HCT116 (cell line): ENCODE data around the gene ZNF521. TPM values are rescaled to one million over a fixed set of nuclear protein-coding genes. Genes with fewer than 3 reads are reported as not detected.

Experiments
- ATAC-seq: fragments of 200-7000 bp; cut with Tn5 transposase; 2 replicates; pipeline ENCODE4 v1.9.1; 2020; ENCODE audit warnings: mild to moderate bottlenecking, moderate library complexity
- BruUV-seq: library from RNA; stranded (reverse); fragments of 400-500 nt; replicated peaks from 2 replicates; lab custom pipeline; 2021; lab: Mats Ljungman, UMichigan
- CTCF ChIA-PET: fragments of 300-600 bp; sonication (Branson Sonifier 250); formaldehyde crosslinking; loops from one replicate; lab custom pipeline; 2021; ENCODE audit warnings: antibody characterized with exemption; lab: Charles Lee
- POLR2A ChIA-PET: fragments of 300-600, 350-600 bp; sonication (Branson Sonifier 250); formaldehyde crosslinking; loops from one replicate; lab custom pipeline; 2021; ENCODE audit warnings: antibody characterized with exemption; lab: Charles Lee
- RAD21 ChIA-PET, 2 experiments: fragments of 300-600 bp; sonication (Branson Sonifier 250); formaldehyde crosslinking; loops; one replicate each; lab custom pipeline; 2023; ENCODE audit warnings: low total read pairs in 2 of 2; ENCODE audit not compliant: uncharacterized antibody in 2 of 2, unreplicated experiment in 2 of 2, low non-redundant PET in 1 of 2; lab: Charles Lee
- DNase-seq: peaks from one replicate; pipeline ENCODE4 v3.0.0-alpha.2; 2010; ENCODE audit warnings: low read depth, low spot score
- H2AFZ ChIP-seq: fragments of 200-600 bp; shearing (Covaris generic), sonication (generic); 2 replicates; pipeline ENCODE4 v1.6.1; 2017; ENCODE audit warnings: low read depth, mixed run types, mixed read lengths, antibody characterized with exemption, low read length; ENCODE audit not compliant: poor library complexity, severe bottlenecking
- H3K27ac ChIP-seq: 2 replicates; pipeline ENCODE4 v1.5.1; 2012; ENCODE audit warnings: low read depth, low read length
- H3K27me3 ChIP-seq: fragments of 200-600 bp; sonication (generic); 2 replicates; pipeline ENCODE4 v1.6.1; 2016; ENCODE audit warnings: mixed run types, low read length, mixed read lengths; ENCODE audit not compliant: insufficient read depth
- H3K36me3 ChIP-seq, 2 experiments: fragments of 200-500 bp in 1 of 2; fragments of 200-600 bp in 1 of 2; sonication (Bioruptor generic) in 1 of 2; sonication (generic) in 1 of 2; 2 replicates each; pipeline versions ENCODE4 v1.5.1 to v1.6.1; 2014 to 2016; ENCODE audit warnings: low read length in 2 of 2, inconsistent platforms in 1 of 2, mixed read lengths in 1 of 2, mixed run types in 1 of 2; ENCODE audit not compliant: insufficient read depth in 2 of 2, control insufficient read depth in 1 of 2
- H3K4me1 ChIP-seq, 2 experiments: fragments of 200-600 bp in 1 of 2; sonication (generic) in 1 of 2; 2 replicates each; pipeline versions ENCODE4 v1.5.1 to v1.6.1; 2012 to 2017; ENCODE audit warnings: low read length in 2 of 2, inconsistent platforms in 1 of 2, mild to moderate bottlenecking in 1 of 2, mixed read lengths in 1 of 2, mixed run types in 1 of 2, moderate library complexity in 1 of 2; ENCODE audit not compliant: insufficient read depth in 2 of 2, control insufficient read depth in 1 of 2
- H3K4me2 ChIP-seq: fragments of 200-600 bp; sonication (generic); 2 replicates; pipeline ENCODE4 v1.6.1; 2017; ENCODE audit warnings: mixed run types, low read length, mixed read lengths
- H3K4me3 ChIP-seq, 2 experiments: fragments of 200-600 bp in 1 of 2; sonication (generic) in 1 of 2; replicated peaks in 1 of 2; 2 replicates each; pipeline ENCODE4 v1.5.1; 2011 to 2016; ENCODE audit warnings: low read length in 2 of 2, control low read depth in 1 of 2, low read depth in 1 of 2, mild to moderate bottlenecking in 1 of 2, mixed read lengths in 1 of 2, mixed run types in 1 of 2
- H3K79me2 ChIP-seq: fragments of 200-600 bp; sonication (generic); 2 replicates; pipeline ENCODE4 v1.6.1; 2017; ENCODE audit warnings: mild to moderate bottlenecking, mixed run types, low read length, moderate library complexity, mixed read lengths; ENCODE audit not compliant: insufficient read depth
- H3K9ac ChIP-seq: fragments of 200-600 bp; sonication (generic); 2 replicates; pipeline ENCODE4 v1.6.1; 2016; ENCODE audit warnings: low read length, mixed read lengths
- H3K9me2 ChIP-seq: fragments of 200-600 bp; sonication (generic), shearing (Covaris generic); 2 replicates; pipeline ENCODE4 v1.6.1; 2017; ENCODE audit warnings: mixed run types, mild to moderate bottlenecking, moderate library complexity; ENCODE audit not compliant: insufficient read depth
- H3K9me3 ChIP-seq, 2 experiments: fragments of 200-500 bp in 1 of 2; fragments of 200-600 bp in 1 of 2; sonication (Bioruptor generic) in 1 of 2; sonication (generic) in 1 of 2; 2 replicates each; pipeline ENCODE4 v1.6.1; 2014 to 2017; ENCODE audit warnings: low read length in 2 of 2, mixed read lengths in 2 of 2, inconsistent platforms in 1 of 2, low read depth in 1 of 2, mild to moderate bottlenecking in 1 of 2, mixed run types in 1 of 2, moderate library complexity in 1 of 2; ENCODE audit not compliant: control insufficient read depth in 1 of 2, insufficient read depth in 1 of 2
- H4K20me1 ChIP-seq: fragments of 200-600 bp; sonication (generic), shearing (Covaris generic); 2 replicates; pipeline ENCODE4 v1.6.1; 2017; ENCODE audit warnings: mixed run types, mild to moderate bottlenecking, moderate library complexity; ENCODE audit not compliant: insufficient read depth
- CBX3 ChIP-seq: IDR thresholded peaks from 2 replicates; pipeline ENCODE4 v1.6.1; 2012; ENCODE audit warnings: low read depth
- CEBPB ChIP-seq: IDR thresholded peaks from 2 replicates; pipeline ENCODE4 v1.6.1; 2012; ENCODE audit warnings: low read depth
- EZH2phosphoT487 ChIP-seq: fragments of 200-600 bp; IDR thresholded peaks from 2 replicates; pipeline ENCODE4 v1.6.1; 2018; ENCODE audit warnings: antibody characterized with exemption, borderline replicate concordance
- JUND ChIP-seq: IDR thresholded peaks from 2 replicates; pipeline ENCODE4 v1.6.1; 2012
- MAX ChIP-seq: IDR thresholded peaks from 2 replicates; pipeline ENCODE4 v1.6.1; 2012
- POLR2A ChIP-seq: IDR thresholded peaks from 2 replicates; pipeline ENCODE4 v1.7.0; 2011; ENCODE audit warnings: borderline replicate concordance; ENCODE audit not compliant: insufficient read depth, insufficient read length; ENCODE audit errors: extremely low read depth
- SRF ChIP-seq: IDR thresholded peaks from 2 replicates; pipeline ENCODE4 v1.6.1; 2012; ENCODE audit warnings: low read depth
- YY1 ChIP-seq: IDR thresholded peaks from 2 replicates; pipeline ENCODE4 v1.6.1; 2011; ENCODE audit warnings: low read length, low read depth, moderate library complexity, mild to moderate bottlenecking; ENCODE audit not compliant: insufficient replicate concordance; ENCODE audit errors: extremely low read depth
- intact Hi-C: fragments of 100-400 bp; cut with micrococcal nuclease; formaldehyde crosslinking; loops from 2 replicates; pipeline ENCODE4 v1.10.0; 2022
- total RNA-seq: library from RNA; stranded (reverse); gene quantifications from one replicate; pipeline ENCODE4 v1.2.1, GENCODE V29; 2021; ENCODE audit not compliant: unreplicated experiment
- TF ChIP-seq, protein P1 (sequence below): IDR thresholded peaks from 2 replicates; pipeline ENCODE4 v1.6.1; 2012; ENCODE audit warnings: low read depth
- TF ChIP-seq, protein P2 (sequence below), 3 experiments: fragments of 200-600 bp in 1 of 3; sonication (generic) in 1 of 3; IDR thresholded peaks in 2 of 3; conservative IDR thresholded peaks in 1 of 3; 2 replicates each; pipeline ENCODE4 v1.5.1; 2012 to 2017; ENCODE audit warnings: low read depth in 2 of 3, low read length in 2 of 3, antibody characterized with exemption in 1 of 3, borderline replicate concordance in 1 of 3, control low read depth in 1 of 3, mild to moderate bottlenecking in 1 of 3, mixed read lengths in 1 of 3, mixed run types in 1 of 3, moderate library complexity in 1 of 3; ENCODE audit not compliant: insufficient read depth in 1 of 3

The ZNF521 gene
- total RNA-seq, 1 experiment from 2014 or later = 0.10 TPM

DNA sequence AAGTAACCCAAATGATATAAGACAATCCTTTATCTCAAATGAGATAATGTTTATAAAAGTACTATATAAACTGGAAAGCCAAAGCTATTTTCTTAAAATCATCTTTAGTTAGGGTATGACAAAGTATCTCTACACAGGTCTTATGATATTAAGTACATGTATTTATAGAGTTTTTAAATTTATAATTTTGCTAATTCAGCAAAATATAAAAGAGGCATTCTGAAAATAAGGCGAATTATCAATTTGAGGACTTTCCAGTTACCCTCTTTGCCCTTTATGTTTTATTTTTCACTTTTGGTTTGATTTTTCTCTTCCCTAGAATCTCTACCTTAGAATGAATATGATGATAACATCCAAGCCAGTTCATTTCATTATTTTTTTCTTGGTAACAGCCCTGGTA, 115.2 kb downstream of the ZNF521 start:
- ChIA-PET RAD21 (no interaction called here), CTCF (no interaction called here), POLR2A (no interaction called here)
- Histone ChIP-seq H3K27me3 (no peaks in the 10 kb centered on the region; the same call in 1 of the 2 replicates), H3K9me3 (no peaks in the 10 kb centered on the region; a peak in 1 of 4 replicates), H3K36me3 (no peaks in the 10 kb centered on the region), H3K9ac (no peak overlapping the region), H3K4me1 (no peaks in the 10 kb centered on the region), H2AFZ (no peak overlapping the region), H3K79me2 (no peaks in the 10 kb centered on the region), H3K4me2 (no peak overlapping the region), H4K20me1 (no peaks in the 10 kb centered on the region; the same call in 1 of the 2 replicates), H3K9me2 (no peaks in the 10 kb centered on the region), H3K4me3 (no peak overlapping the region), H3K27ac (no peak overlapping the region)
- TF ChIP-seq MAX = no peak
- TF ChIP-seq, protein P1, sequence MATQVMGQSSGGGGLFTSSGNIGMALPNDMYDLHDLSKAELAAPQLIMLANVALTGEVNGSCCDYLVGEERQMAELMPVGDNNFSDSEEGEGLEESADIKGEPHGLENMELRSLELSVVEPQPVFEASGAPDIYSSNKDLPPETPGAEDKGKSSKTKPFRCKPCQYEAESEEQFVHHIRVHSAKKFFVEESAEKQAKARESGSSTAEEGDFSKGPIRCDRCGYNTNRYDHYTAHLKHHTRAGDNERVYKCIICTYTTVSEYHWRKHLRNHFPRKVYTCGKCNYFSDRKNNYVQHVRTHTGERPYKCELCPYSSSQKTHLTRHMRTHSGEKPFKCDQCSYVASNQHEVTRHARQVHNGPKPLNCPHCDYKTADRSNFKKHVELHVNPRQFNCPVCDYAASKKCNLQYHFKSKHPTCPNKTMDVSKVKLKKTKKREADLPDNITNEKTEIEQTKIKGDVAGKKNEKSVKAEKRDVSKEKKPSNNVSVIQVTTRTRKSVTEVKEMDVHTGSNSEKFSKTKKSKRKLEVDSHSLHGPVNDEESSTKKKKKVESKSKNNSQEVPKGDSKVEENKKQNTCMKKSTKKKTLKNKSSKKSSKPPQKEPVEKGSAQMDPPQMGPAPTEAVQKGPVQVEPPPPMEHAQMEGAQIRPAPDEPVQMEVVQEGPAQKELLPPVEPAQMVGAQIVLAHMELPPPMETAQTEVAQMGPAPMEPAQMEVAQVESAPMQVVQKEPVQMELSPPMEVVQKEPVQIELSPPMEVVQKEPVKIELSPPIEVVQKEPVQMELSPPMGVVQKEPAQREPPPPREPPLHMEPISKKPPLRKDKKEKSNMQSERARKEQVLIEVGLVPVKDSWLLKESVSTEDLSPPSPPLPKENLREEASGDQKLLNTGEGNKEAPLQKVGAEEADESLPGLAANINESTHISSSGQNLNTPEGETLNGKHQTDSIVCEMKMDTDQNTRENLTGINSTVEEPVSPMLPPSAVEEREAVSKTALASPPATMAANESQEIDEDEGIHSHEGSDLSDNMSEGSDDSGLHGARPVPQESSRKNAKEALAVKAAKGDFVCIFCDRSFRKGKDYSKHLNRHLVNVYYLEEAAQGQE = no peak
- no peak for DNase-seq
- no peak for ATAC-seq
- intact Hi-C loops = no loop called here
- no TSS peak for BruUV-seq

DNA sequence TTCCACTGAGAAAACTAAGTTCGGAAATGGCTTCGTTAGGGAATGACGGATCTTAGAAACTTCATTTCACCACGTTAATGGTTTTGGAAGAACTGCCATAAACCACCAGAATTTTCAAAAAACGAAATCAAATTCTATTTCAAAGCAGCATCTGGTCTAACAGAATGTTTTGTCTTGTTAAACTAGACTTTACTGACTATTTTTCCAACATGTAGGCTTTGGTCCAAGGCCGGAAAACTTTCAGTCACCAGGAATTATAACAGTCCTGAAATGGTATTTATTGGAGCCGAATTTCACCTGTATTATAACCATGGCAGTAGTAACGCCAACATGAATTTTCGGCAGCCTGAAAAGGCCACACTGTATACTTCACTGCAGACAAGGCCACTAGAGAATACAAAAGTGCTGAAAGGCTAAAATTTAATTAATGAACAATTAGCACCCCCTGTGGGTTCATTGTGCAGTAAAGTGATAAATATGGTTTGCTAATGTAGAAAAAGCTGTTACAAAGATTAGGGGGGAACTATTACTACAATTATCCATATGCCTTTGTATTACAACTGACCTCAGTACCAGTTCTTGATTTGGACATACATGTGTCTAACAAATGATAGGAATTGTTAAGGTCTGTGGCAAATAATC, 116.4 kb downstream of the ZNF521 start:
- Histone ChIP-seq H3K4me2 (no peak overlapping the region), H3K4me1 (no peaks in the 10 kb centered on the region), H4K20me1 (no peaks in the 10 kb centered on the region; the same call in 1 of the 2 replicates), H3K36me3 (no peaks in the 10 kb centered on the region), H3K9me2 (no peaks in the 10 kb centered on the region), H3K9me3 (no peaks in the 10 kb centered on the region; a peak in 1 of 4 replicates), H3K9ac (no peak overlapping the region), H3K79me2 (no peaks in the 10 kb centered on the region), H2AFZ (no peak overlapping the region), H3K27me3 (no peaks in the 10 kb centered on the region; the same call in 1 of the 2 replicates), H3K27ac (no peak overlapping the region), H3K4me3 (no peak overlapping the region)
- TF ChIP-seq EZH2phosphoT487 = no peak
- TF ChIP-seq SRF = no peak
- no peak for TF ChIP-seq JUND
- TF ChIP-seq, protein P2, sequence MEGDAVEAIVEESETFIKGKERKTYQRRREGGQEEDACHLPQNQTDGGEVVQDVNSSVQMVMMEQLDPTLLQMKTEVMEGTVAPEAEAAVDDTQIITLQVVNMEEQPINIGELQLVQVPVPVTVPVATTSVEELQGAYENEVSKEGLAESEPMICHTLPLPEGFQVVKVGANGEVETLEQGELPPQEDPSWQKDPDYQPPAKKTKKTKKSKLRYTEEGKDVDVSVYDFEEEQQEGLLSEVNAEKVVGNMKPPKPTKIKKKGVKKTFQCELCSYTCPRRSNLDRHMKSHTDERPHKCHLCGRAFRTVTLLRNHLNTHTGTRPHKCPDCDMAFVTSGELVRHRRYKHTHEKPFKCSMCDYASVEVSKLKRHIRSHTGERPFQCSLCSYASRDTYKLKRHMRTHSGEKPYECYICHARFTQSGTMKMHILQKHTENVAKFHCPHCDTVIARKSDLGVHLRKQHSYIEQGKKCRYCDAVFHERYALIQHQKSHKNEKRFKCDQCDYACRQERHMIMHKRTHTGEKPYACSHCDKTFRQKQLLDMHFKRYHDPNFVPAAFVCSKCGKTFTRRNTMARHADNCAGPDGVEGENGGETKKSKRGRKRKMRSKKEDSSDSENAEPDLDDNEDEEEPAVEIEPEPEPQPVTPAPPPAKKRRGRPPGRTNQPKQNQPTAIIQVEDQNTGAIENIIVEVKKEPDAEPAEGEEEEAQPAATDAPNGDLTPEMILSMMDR (IDR thresholded peaks at IDR 0.05 in 2 of 3, conservative IDR thresholded peaks at IDR 0.05 in 1 of 3; ENCODE audit: borderline replicate concordance in 1 of 3, insufficient read depth in 1 of 3, low read depth in 2 of 3, low read length in 2 of 3) = no peak; a peak in 1 of 6 replicates
- TF ChIP-seq CBX3 = no peak
- no peak for TF ChIP-seq YY1
- TF ChIP-seq CEBPB = no peak
- no peak for TF ChIP-seq POLR2A
- POLR2A ChIA-PET = no interaction called here
- intact Hi-C loops = no loop called here
- RAD21 ChIA-PET = no interaction called here
- no peak for ATAC-seq
- BruUV-seq = no TSS peak
- CTCF ChIA-PET = no interaction called here
- no peak for DNase-seq
